HG02759 (cell line): ENCODE data around the gene RPGR.
A peak's percentile ranks its signal among the peaks of the same experiment; 100 is the strongest.

ENCODE experiments used
- ATAC-seq: cut with Tn5 transposase; IDR thresholded peaks from one replicate; pipeline ENCODE4 v1.9.1; 2021; ENCODE audit warnings: mild to moderate bottlenecking, moderate library complexity; ENCODE audit not compliant: unreplicated experiment

Gene RPGR

GRCh38 chrX:38332505-38332904 is 5.2 kb upstream of the RPGR start:
- peak; percentile 69 for ATAC-seq

GRCh38 chrX:38327775-38328081 is 419 bp upstream of the RPGR start:
- ATAC-seq = no peak

- ATAC-seq = no peak
Observed at GRCh38 chrX:38326086-38326485, 1.2 kb downstream of the RPGR start.

- no peak for ATAC-seq
Observed at GRCh38 chrX:38320819-38321218, 6.5 kb downstream of the RPGR start.

GRCh38 chrX:38318606-38319005 is 8.7 kb downstream of the RPGR start:
- no peak for ATAC-seq

- ATAC-seq = no peak
Observed at GRCh38 chrX:38318196-38318595, 9.1 kb downstream of the RPGR start.

- ATAC-seq = no peak
Observed at GRCh38 chrX:38315186-38315585, 12.1 kb downstream of the RPGR start.

- no peak for ATAC-seq
Observed at GRCh38 chrX:38313190-38313589, 14.1 kb downstream of the RPGR start.

- no peak for ATAC-seq
Observed at GRCh38 chrX:38312436-38312835, 14.9 kb downstream of the RPGR start.

- no peak for ATAC-seq
Observed at GRCh38 chrX:38311743-38312142, 15.6 kb downstream of the RPGR start.

- no peak for ATAC-seq
Observed at GRCh38 chrX:38305971-38306370, 21.3 kb downstream of the RPGR start.

GRCh38 chrX:38304010-38304409 is 23.3 kb downstream of the RPGR start:
- no peak for ATAC-seq

GRCh38 chrX:38293741-38294140 is 33.6 kb downstream of the RPGR start:
- ATAC-seq = no peak

- ATAC-seq = no peak
Observed at GRCh38 chrX:38287674-38288073, 39.6 kb downstream of the RPGR start.

- ATAC-seq = no peak
Observed at GRCh38 chrX:38285649-38286048, 41.7 kb downstream of the RPGR start.

- no peak for ATAC-seq
Observed at GRCh38 chrX:38282049-38282448, 45.3 kb downstream of the RPGR start.

- ATAC-seq = no peak
Observed at GRCh38 chrX:38279188-38279587, 48.1 kb downstream of the RPGR start.

- no peak for ATAC-seq
Observed at GRCh38 chrX:38278682-38279081, 48.6 kb downstream of the RPGR start.

- ATAC-seq = no peak
Observed at GRCh38 chrX:38277802-38278201, 49.5 kb downstream of the RPGR start.

- no peak for ATAC-seq
Observed at GRCh38 chrX:38277136-38277535, 50.2 kb downstream of the RPGR start.

GRCh38 chrX:38276089-38276488 is 51.2 kb downstream of the RPGR start:
- no peak for ATAC-seq

- ATAC-seq = peak; percentile 57
Observed at GRCh38 chrX:38275615-38276014, 51.7 kb downstream of the RPGR start.

- ATAC-seq = peak; percentile 46
Observed at GRCh38 chrX:38273453-38273852, 53.9 kb downstream of the RPGR start.

GRCh38 chrX:38271154-38271716 is 56.1 kb downstream of the RPGR start:
- ATAC-seq = peak; percentile 69
